ENCODE data around the gene MTX1. TPM values are rescaled to one million over a fixed set of nuclear protein-coding genes. Genes with fewer than 3 reads are reported as not detected.

MTX1 gene
- total RNA-seq, 4 donors from 2014 or later = 34.1 to 52.8 (median 38.0) TPM

DNA sequence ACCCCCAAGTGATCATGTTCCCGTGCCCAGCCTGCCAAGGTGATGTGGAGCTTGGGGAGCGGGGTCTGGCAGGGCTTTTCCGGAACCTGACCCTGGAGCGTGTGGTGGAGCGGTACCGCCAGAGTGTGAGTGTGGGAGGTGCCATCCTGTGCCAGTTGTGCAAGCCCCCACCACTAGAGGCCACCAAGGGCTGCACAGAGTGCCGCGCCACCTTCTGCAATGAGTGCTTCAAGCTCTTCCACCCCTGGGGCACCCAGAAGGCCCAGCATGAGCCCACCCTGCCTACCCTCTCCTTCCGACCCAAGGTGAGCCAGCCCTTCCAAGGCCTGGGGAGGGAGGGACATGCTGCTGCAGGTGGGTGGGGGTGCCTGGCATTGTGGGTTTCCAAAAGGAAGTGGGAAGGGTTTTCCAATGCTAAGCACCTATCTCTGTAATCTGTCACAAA is 32.5 kb upstream of the MTX1 start:
- Histone ChIP-seq H3K4me1 (peaks cover 26 to 54% (median 39%) of the 10 kb centered on the region in 4 donors), H3K4me3 (no peak overlapping the region), H3K36me3 (peaks cover 0 to 5% (median 3%) of the 10 kb centered on the region in 4 donors), H3K9me3 (no peaks in the 10 kb centered on the region), H3K27me3 (peaks cover 0 to 24% (median 14%) of the 10 kb centered on the region in 4 donors), H3K27ac (replicated peaks in 1 of 4) (no peak overlapping the region)
- DNase-seq (ENCODE audit: extremely low spot score) = no peak
- intact Hi-C loops (cut with DNase I) = loop anchor here (5.0 kb wide), 1 partner anchor 416 kb away; no protein-coding TSS in a partner anchor
- WGBS = 89% methylated on average over 3 of the region's 9 CpGs
- TF ChIP-seq CTCF (IDR thresholded peaks at IDR 0.05) (no peak), POLR2AphosphoS5 (IDR thresholded peaks at IDR 0.05) (no peak)

- H3K4me1 ChIP-seq = peaks cover 26 to 47% (median 38%) of the 10 kb centered on the region in 4 donors
- H3K27ac ChIP-seq (replicated peaks in 1 of 4) = no peak overlapping the region
- TF ChIP-seq POLR2AphosphoS5 (IDR thresholded peaks at IDR 0.05) = peak; percentile 24 to 77
- no peak for TF ChIP-seq POLR2A (IDR thresholded peaks at IDR 0.05; ENCODE audit: low read depth)
- no peak for TF ChIP-seq EP300 (IDR thresholded peaks at IDR 0.05)
- TF ChIP-seq CTCF (IDR thresholded peaks at IDR 0.05) = peak in 2 of 3 experiments; percentile 90 to 94
- WGBS = 8% methylated on average over 3 of the region's 8 CpGs
- DNase-seq (ENCODE audit: extremely low spot score) = no peak
- no peaks in the 10 kb centered on the region for H3K9me3 ChIP-seq
- H3K27me3 ChIP-seq = peaks cover 0 to 24% (median 14%) of the 10 kb centered on the region in 4 donors
- H3K4me3 ChIP-seq = no peak overlapping the region
- intact Hi-C loops (cut with DNase I) = loop anchor here (5.0 kb wide), 1 partner anchor 416 kb away; no protein-coding TSS in a partner anchor
- peaks cover 0 to 4% (median 2%) of the 10 kb centered on the region in 4 donors for H3K36me3 ChIP-seq
Observed at GRCh38 chr1:155176544-155177071, 31.9 kb upstream of the MTX1 start.

DNA sequence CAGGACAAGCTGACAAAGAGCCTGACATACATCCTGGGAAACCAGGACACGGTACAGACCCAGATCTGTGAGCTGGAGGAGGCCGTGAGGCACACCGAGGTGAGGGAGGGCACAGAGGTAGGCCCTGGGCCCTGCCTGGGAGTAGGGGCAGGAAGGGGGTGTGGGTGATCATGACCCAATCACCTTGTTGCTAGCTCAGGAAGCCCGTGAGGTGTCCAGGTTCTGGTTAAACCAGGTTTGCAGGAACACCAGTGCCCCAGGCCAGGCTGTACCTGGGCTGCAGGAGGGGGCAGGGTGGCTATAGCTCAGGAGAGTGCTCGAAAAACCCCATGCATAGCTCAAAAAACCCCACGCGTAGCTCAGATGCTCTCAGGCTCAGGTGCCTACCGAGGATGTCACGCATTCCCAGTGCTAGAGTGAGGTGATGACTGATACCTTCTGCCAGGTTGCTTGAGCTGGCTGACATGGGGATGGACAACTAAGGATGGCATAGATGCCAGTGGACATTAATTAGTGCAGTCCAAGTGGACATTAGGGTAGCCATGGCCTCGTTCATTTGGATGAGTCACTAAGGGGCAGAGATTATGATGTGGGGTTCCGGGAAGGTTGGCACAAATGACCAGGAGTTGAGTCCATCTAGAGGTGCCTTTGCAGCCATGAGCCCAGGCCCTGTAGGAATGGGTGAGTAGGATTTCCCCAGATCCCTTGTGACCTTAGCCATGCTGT is 31.1 kb upstream of the MTX1 start:
- Histone ChIP-seq H3K36me3 (peaks cover 0 to 4% (median 2%) of the 10 kb centered on the region in 4 donors), H3K4me1 (peaks cover 21 to 40% (median 31%) of the 10 kb centered on the region in 4 donors), H3K4me3 (no peak overlapping the region), H3K27ac (replicated peaks in 1 of 4) (no peak overlapping the region), H3K9me3 (no peaks in the 10 kb centered on the region), H3K27me3 (peaks cover 0 to 24% (median 14%) of the 10 kb centered on the region in 4 donors)
- TF ChIP-seq CTCF (IDR thresholded peaks at IDR 0.05) (no peak), POLR2A (IDR thresholded peaks at IDR 0.05; ENCODE audit: low read depth) (no peak), POLR2AphosphoS5 (IDR thresholded peaks at IDR 0.05) (no peak), EP300 (IDR thresholded peaks at IDR 0.05) (no peak)
- 87% methylated on average over 11 of the region's 11 CpGs for whole genome bisulfite sequencing
- DNase-seq (ENCODE audit: extremely low spot score) = no peak
- intact Hi-C loops (cut with DNase I) = loop anchor here (5.0 kb wide), 1 partner anchor 415 kb away; no protein-coding TSS in a partner anchor

DNA sequence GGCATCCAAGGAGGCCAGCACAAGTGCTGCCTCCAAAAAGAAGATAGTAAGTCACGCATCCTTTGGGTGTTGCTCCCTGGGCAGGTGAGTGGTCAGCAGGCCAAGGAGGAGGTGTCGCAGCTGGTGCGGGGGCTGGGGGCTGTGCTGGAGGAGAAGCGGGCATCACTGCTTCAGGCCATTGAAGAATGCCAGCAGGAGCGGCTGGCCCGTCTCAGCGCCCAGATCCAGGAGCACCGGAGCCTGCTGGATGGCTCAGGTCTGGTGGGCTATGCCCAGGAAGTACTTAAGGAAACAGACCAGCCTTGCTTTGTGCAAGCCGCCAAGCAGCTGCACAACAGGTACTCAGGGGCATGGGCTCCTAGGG is 30.6 kb upstream of the MTX1 start:
- 92% methylated on average over 2 of the region's 9 CpGs for WGBS
- H3K36me3 ChIP-seq = peaks cover 0 to 4% (median 2%) of the 10 kb centered on the region in 4 donors
- TF ChIP-seq CTCF (IDR thresholded peaks at IDR 0.05) = no peak
- TF ChIP-seq POLR2AphosphoS5 (IDR thresholded peaks at IDR 0.05) = no peak
- H3K9me3 ChIP-seq = no peaks in the 10 kb centered on the region
- H3K27me3 ChIP-seq = peaks cover 0 to 24% (median 14%) of the 10 kb centered on the region in 4 donors
- DNase-seq (ENCODE audit: extremely low spot score) = no peak
- H3K4me3 ChIP-seq = no peak overlapping the region
- peaks cover 18 to 35% (median 28%) of the 10 kb centered on the region in 4 donors for H3K4me1 ChIP-seq
- H3K27ac ChIP-seq (replicated peaks in 1 of 4) = no peak overlapping the region
- intact Hi-C loops (cut with DNase I) = loop anchor here (5.0 kb wide), 1 partner anchor 414 kb away; no protein-coding TSS in a partner anchor

All from esophagus muscularis mucosa (tissue), 4 donors.